ENCODE data around the gene NRBF2.

GRCh38 chr10:63192826-63193225, 59.7 kb downstream of the NRBF2 start:
- no peak for TF ChIP-seq CTCF (IDR thresholded peaks at IDR 0.05)
- no peak for TF ChIP-seq ZFX (IDR thresholded peaks at IDR 0.05; ENCODE audit: borderline replicate concordance)

Data from 22Rv1 (cell line).